ENCODE measurements around the gene KRTCAP2.
"Not testable (repeated sequence)": the region's sequence is repeated elsewhere in the genome, so short reads cannot be mapped to it uniquely, and the experiment has no call there.

KRTCAP2 gene

DNA sequence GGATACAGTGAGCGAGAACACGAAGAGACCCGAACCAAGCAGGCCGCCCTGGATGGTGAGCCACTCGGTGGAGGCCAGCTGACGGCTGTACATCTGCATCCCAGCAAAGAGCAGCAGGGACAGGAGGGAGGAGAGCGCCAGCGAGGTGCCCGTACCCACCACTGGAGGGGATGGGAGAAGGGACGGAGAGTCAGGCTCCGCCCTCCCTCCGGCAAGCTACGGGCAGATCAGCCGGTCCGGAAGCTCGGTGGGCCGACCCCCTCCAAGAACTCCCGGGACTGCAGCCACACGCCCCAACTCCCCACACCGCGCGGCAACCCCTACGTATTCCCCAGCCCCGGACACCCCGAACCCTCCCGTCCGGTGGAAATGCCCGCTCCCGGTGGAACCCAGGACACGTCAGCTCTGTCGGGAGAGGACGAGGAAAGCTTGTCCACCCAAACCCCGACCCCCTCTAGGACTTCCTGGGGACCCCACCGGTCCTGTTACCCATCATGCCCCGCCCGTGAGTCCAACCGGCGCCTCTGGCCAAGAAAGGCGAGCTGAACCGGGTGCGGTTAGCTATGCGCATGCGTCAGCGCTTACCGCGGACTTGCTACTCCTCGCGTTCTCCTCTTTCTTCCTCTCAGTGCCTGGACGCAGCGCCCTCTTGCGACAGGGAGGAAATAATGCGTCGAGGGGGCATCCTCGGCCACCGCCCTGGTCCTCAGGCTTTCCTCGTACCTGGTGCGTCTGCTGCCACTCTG, at the start of gene KRTCAP2:
KRTCAP2 (minus strand) TSS at position 573 of the 746 bp plus-strand sequence; CDS start at position 493, 80 bp downstream.
- peak; percentile 93 for DNase-seq (ENCODE audit: low read depth, low spot score)

GRCh38 chr1:155220211-155220965, 47.3 kb upstream of the KRTCAP2 start:
- DNase-seq (ENCODE audit: low read depth, low spot score) = not testable (repeated sequence)

- no peak for DNase-seq (ENCODE audit: low read depth, low spot score)
These were observed 46.5 kb upstream of the KRTCAP2 start for GRCh38 chr1:155219592-155220031.

DNA sequence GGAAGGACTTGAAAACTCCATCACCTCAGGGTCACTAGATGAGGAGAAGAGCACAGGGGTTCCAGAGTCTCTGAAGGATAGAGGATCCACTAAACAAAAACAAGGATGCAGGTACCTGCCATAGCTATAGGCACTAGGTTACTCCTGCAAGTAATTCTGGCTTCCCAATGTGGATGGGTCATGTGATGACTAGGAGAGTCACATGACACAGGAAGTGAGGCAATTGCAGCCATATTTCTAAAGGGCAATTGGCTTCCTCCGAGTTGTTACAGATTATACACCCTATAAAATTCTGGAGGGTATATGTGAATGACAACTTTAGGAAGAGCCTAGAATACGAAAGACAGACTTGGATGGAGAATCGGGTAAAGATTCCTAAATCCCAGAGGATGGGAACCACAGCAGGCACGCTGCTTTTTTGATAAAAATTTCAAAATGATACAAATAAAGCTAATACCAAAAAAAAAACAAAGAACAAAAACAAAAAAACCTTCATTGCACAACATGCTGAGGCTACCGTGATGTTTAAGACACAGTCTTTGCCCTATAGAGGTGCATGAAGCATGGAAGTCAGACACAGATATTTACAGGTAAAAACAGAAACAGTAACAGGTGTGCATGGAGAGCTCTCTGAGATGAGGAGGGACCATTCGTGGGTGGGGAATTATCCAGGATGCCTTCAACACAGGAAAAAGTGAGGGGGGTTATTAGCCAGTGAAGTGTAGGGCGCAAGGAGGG, 45.9 kb upstream of the KRTCAP2 start:
- no peak for DNase-seq (ENCODE audit: low read depth, low spot score)

DNA sequence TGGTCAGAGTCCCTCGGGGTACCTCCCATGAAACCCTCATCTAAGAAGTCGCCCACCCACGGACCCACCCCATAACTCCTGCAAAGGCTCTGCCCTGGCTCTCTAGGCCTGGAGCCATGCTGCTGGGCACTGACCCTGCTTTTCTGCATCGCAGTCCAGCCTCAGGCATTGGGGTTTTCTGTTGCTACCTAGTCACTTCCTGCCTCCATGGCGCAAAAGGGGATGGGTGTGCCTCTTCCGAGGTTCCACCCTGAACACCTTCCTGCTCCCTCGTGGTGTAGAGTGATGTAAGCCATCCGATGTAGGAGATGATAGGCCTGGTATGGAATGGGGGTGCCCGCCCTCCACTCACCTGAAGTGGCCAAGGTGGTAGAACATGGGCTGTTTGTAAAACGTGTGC, 41.6 kb upstream of the KRTCAP2 start:
- not testable (repeated sequence) for DNase-seq (ENCODE audit: low read depth, low spot score)

DNA sequence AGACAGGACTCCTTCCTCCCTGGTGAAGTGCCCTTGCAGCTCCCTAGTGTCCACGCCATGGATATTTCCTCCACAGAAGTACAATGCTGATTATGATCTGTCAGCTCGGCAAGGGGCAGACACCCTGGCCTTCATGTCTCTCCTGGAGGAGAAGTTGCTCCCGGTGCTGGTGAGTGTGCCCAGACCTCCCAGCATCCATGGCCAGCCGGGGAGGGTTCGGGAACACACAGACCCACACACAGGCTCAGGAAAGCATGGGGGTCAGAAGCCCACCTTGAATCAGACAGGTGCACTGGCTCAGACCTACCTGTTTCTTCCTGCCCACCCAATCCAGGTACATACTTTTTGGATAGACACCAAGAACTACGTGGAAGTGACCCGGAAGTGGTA, 38.9 kb upstream of the KRTCAP2 start:
- not testable (repeated sequence) for DNase-seq (ENCODE audit: low read depth, low spot score)

DNA sequence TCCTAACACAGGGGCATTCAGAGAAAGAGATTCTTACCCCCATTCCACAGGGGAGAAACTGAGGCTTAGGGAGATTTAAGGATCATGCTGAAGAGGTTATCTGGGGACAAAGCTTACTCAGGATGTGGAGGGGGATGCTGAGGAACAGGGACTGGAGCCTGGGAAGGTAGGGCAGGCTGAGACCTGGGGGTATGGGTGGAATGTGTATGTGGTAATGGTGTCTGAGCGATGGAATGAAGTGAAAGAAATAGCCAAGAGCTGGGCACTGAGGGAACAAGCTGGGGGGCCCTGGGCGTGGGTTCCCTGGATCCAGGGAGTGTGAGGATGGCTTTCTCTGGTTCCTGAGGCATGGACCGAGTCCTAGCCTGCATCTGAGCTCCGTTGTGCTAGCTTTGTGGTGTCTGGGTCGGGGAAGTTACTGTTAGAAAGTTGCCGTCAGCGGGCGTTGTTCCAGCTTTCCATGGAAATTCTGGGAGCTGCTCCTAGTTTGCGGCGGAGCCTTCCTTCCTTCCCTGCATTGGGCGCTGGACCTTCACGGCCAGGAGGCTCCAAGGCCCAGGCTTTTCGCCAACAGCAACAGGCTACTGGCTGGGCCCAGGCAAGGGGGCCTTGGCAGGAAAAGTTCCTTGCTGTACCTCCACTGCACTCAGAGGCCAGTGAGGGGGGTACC, 38.4 kb upstream of the KRTCAP2 start:
- DNase-seq (ENCODE audit: low read depth, low spot score) = not testable (repeated sequence)

DNA sequence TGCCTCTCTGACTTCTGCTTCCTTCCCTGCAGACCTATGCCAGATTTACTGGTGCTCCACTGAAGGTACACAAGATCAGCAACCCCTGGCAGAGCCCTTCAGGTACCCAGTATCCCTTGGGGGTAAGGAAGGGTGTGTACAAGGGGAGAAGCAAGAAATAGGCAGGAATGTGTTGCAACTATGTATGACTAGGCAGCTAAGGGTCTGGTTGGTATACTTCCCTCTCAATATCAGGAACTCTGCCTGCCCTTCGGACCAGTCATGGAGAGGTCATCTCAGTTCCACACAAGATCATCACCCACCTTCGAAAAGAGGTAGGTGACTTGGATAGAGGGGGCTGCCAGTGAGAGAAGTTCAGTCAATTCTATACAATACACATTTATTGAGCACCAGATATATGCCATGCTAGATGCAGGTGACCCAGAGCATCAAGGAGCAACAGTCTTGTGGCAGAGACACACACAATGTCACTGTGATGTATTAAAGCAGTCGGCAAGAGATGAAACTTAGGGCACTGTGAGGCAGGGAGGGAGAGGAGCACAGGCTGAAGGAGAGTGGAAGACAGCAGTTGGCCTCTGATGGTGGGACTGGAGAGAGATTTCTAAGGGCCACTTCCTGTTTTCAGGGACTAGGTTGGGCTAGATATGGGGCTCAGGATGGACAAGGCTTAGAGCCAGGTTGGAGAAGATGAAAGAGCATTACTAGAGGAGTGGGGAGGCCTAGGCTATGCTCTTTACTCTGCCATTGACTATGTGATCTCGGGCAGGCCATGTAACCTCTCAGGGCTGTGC, 37.4 kb upstream of the KRTCAP2 start:
- no peak for DNase-seq (ENCODE audit: low read depth, low spot score)

DNA sequence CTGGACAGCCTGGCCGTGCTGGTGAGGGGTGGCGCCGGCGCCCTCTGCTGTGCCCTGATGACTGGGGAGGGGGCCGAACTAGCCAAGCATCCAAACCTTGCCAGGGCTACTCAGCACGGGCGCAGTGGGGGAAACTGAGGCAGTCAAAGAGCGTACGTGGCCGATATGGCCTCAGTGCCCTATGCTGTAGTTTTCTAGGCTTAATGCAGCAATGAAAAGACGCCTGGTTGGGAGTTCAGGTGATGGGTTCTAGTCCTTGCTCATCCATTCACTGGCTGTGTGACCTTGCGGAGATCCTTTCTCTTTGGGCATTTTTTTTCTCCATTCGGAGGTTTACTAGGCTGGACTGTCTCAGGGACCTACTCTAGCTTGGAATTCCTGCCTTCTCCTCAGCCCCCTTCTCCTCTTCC, 36.2 kb upstream of the KRTCAP2 start:
- no peak for DNase-seq (ENCODE audit: low read depth, low spot score)

DNA sequence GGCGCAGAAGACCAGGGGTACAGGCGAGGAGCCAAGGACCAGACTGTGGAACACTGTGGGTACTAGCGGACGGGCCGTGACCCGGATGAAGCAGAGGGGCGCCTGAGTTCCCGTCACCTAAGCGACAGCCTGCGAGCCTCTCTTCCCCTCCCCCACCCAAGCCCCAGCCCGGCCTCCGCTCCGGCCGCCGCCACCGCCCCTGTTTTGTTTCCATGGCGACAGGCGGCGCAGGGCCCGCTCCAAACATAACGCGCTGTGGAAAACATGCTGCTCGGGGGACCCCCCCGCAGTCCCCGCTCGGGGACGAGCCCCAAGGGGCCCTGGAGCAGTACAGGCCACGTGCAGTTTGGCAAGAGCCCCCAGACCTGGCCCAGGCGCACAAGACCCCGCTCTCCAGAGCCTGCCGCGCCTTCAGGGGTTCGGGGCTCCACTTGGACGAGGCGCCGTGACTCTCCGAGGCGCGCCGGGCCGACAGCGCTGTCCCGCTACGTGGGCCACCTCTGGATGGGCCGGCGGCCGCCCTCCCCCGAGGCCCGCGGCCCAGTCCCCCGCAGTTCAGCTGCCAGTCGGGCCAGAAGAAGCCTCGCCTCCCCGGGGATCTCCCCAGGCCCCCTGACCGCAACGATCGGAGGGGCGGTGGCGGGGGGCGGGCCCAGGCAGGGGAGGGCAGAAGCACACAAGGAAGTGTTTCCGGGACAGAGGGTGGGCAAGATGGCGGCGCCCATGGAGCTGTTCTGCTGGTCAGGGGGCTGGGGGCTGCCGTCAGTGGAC, 35.6 kb upstream of the KRTCAP2 start, which contains the start of gene MTX1:
MTX1 (plus strand) TSS at position 155 of the 771 bp plus-strand sequence; CDS start at position 265, 110 bp downstream.
- peak; percentile 81 for DNase-seq (ENCODE audit: low read depth, low spot score)

DNA sequence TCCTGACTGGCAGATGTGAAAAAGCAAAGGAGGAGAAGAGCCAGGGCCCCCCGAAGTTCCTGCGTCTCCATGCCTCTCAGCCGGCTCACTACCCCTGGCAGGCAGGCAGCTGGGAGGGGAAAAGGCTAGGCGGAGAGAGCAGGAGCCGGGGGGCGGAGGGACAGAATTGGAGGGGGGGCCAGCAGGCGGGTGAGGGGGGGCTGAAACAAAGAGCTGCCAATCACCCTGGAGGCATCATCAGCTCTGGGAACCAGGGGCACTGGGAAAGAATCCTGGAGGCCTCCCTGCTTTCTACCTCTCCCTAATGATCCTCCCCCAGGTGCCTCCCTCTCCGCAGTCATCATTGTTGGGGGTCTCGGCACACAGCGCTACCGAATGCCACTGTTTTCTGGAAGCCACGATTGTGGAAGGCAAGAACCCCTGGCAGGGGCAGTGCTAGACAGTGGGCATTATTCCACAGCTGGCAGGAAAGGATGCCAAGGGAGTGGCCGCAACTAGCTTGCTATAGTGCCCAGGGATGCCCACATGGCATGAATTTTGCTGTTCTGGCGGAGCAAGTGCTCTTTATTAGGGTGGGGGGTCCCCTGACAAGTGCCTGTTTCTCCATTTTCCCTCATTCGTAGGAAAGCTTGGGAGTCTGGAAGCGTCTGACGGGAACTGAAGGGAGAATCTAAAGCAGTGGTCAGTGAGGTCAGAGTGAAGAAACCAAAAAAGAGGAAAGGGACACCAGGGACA, 34.9 kb upstream of the KRTCAP2 start, which contains the start of gene THBS3:
THBS3 (minus strand) TSS at position 92 of the 735 bp plus-strand sequence; CDS start at position 71, 21 bp downstream.
- no peak for DNase-seq (ENCODE audit: low read depth, low spot score)

- peak; percentile 81 for DNase-seq (ENCODE audit: low read depth, low spot score)
These were observed 34.0 kb upstream of the KRTCAP2 start for GRCh38 chr1:155206891-155207805.

DNA sequence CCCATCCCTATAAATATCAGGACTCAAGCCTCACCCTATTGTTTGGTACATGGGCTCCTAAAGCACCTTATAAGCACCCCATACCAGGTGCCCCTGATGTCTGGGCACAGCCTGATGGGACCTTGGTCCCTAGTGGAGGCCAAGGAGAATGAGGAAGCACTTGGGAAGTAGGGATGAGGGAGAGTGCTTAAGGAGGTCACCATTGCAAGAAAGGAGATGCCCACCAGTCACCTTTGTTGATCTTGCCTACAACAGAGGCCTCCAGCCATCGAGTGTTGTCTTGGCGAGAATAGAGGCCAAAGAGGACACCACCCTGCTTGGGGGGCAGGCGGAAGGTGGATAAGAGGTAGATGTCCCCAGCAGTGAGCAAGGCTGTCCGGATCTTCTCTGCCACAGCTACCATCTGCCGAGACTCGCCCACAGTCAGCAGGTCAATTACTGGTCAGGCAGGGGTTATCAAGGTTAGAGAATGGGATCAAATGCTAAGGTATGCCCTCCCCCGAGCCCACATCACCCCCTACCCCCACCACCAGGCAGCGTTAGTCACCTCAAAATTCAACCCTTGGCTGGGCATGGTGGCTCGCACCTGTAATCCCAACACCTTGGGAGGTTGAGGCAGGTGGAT, 33.0 kb upstream of the KRTCAP2 start:
- no peak for DNase-seq (ENCODE audit: low read depth, low spot score)

DNA sequence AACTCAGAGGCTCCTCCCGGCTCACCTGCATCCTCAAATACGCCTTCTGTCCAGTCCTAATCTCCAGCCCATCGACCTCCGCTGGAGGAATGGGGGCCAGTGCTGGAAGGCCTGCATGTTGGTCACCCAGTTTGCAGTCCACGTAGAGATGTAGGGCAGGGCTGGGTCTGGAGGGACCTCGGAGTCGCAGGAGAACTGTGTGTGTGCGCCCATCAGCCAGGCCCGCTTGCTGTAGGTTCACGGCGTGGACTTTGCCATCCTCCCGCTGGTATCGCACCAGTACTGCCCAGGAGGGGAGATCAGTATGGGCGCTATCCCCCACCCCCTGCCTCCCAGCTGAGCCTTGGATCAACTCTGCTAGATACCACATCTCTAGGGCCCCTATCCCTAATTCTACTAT, 31.9 kb upstream of the KRTCAP2 start:
- DNase-seq (ENCODE audit: low read depth, low spot score) = no peak

DNA sequence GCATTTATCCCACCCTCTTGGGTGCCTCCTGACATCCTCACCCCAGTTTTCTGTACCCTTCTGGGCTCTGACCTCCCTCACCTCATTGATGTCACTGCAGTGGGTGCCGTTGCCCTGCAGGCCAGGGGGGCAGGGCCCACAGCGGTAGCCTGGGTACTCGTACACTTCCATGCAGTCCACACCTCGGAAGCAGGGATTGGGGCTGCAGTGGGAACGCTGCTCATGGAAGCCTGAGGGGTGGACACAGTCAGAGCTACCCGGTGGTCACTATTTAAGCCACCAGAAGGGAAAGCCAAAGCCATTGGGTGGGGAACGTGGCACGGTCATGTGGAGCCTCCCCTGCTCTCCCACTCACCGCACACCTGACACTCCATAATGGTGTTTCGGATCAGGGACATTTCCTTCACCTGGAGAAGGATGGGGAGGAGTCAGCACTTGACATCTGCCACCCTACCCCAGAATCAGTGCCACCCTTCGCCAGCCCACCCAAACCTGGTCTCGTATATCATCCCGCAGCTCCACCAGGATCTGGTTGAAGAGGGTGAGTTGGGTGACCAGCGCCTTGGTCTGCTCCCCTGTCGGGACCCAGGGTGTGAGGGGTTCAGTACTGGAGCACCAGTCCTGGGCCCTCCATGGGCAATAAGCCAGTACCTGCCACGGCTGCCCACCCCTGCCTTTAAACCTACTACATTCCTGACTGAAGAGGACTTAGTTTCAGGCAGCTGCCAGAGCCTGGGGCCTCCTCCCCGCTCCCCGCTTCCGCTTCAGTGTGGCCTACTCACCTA, 29.8 kb upstream of the KRTCAP2 start:
- no peak for DNase-seq (ENCODE audit: low read depth, low spot score)

- DNase-seq (ENCODE audit: low read depth, low spot score) = no peak
These were observed 29.1 kb upstream of the KRTCAP2 start for GRCh38 chr1:155202198-155202597.

DNA sequence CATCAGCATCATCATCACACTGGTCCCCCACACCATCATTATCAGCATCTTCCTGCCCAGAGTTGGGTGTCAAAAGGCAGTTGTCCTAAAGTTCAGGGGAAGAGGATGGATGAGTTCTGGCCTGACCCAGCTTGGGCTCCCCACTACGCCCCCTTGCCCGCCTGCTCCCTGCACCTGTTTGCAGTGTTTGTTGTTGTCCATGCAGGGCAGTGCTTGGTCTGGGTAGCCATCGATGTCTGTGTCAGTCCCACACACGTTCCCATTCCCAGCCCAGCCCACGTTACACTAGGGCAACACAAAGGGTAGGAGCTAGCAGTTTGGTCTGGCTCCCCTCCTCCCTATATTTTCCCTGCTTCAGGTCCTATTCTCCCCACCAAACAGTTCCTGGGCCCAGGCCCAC, 27.8 kb upstream of the KRTCAP2 start:
- no peak for DNase-seq (ENCODE audit: low read depth, low spot score)
